Effector memory CD4-positive, alpha-beta T cell (primary cell): Measurements from ENCODE around the gene SHROOM3.

Experiments used
- DNase-seq, 3 donors: peaks; one replicate each; pipeline ENCODE4 v3.0.0-alpha.2; 2020
- H3K27ac ChIP-seq: 2 replicates; pipeline ENCODE4 v1.7.0; 2013; ENCODE audit warnings: mild to moderate bottlenecking, low read length, moderate library complexity; ENCODE audit not compliant: insufficient read depth, poor library complexity, severe bottlenecking
- H3K27me3 ChIP-seq: replicated peaks from 2 replicates; pipeline ENCODE4 v1.7.0; 2013; ENCODE audit warnings: mild to moderate bottlenecking, low read length; ENCODE audit not compliant: insufficient read depth, control insufficient read depth, poor library complexity, severe bottlenecking
- H3K36me3 ChIP-seq: 2 replicates; pipeline ENCODE4 v1.7.0; 2013; ENCODE audit warnings: mild to moderate bottlenecking, low read length, moderate library complexity; ENCODE audit not compliant: control insufficient read depth, insufficient read depth
- H3K4me1 ChIP-seq: 2 replicates; pipeline ENCODE4 v1.7.0; 2013; ENCODE audit warnings: low read length, mild to moderate bottlenecking; ENCODE audit not compliant: control insufficient read depth, insufficient read depth, poor library complexity, severe bottlenecking
- H3K4me3 ChIP-seq: 2 replicates; pipeline ENCODE4 v1.7.0; 2013; ENCODE audit warnings: low read length, low read depth, mild to moderate bottlenecking; ENCODE audit not compliant: insufficient read depth, poor library complexity, severe bottlenecking
- H3K9me3 ChIP-seq: 2 replicates; pipeline ENCODE4 v1.7.0; 2013; ENCODE audit warnings: mild to moderate bottlenecking, low read length, moderate library complexity; ENCODE audit not compliant: control insufficient read depth

The SHROOM3 gene

DNA sequence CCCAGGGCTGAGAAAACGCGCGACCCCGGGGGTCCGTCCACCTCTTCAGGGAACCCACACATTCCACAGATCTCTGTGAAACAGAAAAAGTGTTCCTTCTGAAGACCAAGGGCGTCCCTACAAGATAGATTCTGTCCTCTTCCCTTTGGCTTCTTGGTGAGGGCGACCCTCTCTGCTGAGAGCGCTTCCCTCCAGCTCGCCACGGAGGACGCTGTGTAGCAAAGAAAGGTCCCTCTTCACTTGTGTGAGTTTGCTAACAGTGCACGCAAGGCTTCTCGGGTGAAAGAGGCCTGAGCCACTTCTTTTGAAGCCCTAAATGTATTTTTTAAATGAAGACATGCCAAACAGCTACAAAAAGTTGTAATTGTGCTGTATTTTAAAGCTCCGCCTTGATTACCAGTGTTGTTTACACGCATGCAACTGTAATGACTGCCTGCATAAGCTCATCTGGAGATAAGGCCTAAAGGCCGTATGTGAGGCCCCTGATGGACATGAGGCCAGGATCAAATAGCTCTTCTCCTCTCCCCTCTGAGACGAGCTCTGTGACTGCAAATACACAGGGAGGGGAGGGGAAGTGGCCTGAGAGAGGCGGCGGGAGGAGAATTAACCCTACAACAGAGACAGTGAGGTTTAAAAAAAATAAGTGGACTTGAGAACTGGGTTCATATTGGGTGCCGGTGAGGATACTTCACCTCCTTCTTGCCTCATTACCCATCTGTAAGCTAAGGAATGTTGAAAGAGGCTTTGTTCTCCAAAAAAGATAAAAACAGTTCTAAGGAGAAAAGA is 367.4 kb downstream of the SHROOM3 start:
- Histone ChIP-seq H3K9me3 (no peaks in the 10 kb centered on the region), H3K27ac (no peak overlapping the region), H3K4me1 (no peaks in the 10 kb centered on the region), H3K36me3 (no peaks in the 10 kb centered on the region), H3K27me3 (no peaks in the 10 kb centered on the region), H3K4me3 (no peak overlapping the region)
- no peak for DNase-seq

GRCh38 chr4:76803522-76803921 is 368.5 kb downstream of the SHROOM3 start:
- Histone ChIP-seq H3K9me3 (no peaks in the 10 kb centered on the region), H3K27me3 (no peaks in the 10 kb centered on the region), H3K36me3 (no peaks in the 10 kb centered on the region), H3K27ac (no peak overlapping the region), H3K4me3 (no peak overlapping the region), H3K4me1 (no peaks in the 10 kb centered on the region)
- DNase-seq: no peak

- no peaks in the 10 kb centered on the region for H3K9me3 ChIP-seq
- no peaks in the 10 kb centered on the region for H3K36me3 ChIP-seq
- no peak for DNase-seq
- H3K27me3 ChIP-seq: no peaks in the 10 kb centered on the region
- no peaks in the 10 kb centered on the region for H3K4me1 ChIP-seq
- no peak overlapping the region for H3K4me3 ChIP-seq
- no peak overlapping the region for H3K27ac ChIP-seq
These were observed 369.1 kb downstream of the SHROOM3 start for GRCh38 chr4:76804096-76804495.

DNA sequence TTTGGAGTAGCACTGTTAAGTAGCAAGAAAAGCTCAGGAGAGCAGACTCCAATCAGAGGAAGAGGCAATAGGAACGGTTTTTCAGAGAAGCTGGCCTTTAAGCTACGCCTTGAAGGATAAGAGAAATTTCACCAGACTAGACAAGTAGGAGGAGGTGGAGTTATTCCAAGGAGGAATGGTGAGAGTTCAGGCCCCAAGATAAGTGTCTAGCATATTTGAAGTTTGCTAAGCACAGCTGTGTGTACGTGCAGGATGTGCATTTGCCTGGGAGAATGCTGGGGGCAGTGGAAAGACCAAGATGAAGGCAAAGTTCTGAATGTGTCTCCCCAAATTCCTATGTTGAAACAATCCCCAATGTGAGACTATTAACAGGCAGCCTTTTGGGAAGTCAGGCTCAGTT is 371.3 kb downstream of the SHROOM3 start:
- no peak overlapping the region for H3K27ac ChIP-seq
- no peaks in the 10 kb centered on the region for H3K27me3 ChIP-seq
- H3K36me3 ChIP-seq: no peaks in the 10 kb centered on the region
- H3K9me3 ChIP-seq: no peaks in the 10 kb centered on the region
- no peak overlapping the region for H3K4me3 ChIP-seq
- no peaks in the 10 kb centered on the region for H3K4me1 ChIP-seq
- DNase-seq: no peak

GRCh38 chr4:76806757-76807156 is 371.7 kb downstream of the SHROOM3 start:
- Histone ChIP-seq H3K9me3 (no peaks in the 10 kb centered on the region), H3K27ac (no peak overlapping the region), H3K36me3 (no peaks in the 10 kb centered on the region), H3K27me3 (no peaks in the 10 kb centered on the region), H3K4me1 (no peaks in the 10 kb centered on the region), H3K4me3 (no peak overlapping the region)
- no peak for DNase-seq

DNA sequence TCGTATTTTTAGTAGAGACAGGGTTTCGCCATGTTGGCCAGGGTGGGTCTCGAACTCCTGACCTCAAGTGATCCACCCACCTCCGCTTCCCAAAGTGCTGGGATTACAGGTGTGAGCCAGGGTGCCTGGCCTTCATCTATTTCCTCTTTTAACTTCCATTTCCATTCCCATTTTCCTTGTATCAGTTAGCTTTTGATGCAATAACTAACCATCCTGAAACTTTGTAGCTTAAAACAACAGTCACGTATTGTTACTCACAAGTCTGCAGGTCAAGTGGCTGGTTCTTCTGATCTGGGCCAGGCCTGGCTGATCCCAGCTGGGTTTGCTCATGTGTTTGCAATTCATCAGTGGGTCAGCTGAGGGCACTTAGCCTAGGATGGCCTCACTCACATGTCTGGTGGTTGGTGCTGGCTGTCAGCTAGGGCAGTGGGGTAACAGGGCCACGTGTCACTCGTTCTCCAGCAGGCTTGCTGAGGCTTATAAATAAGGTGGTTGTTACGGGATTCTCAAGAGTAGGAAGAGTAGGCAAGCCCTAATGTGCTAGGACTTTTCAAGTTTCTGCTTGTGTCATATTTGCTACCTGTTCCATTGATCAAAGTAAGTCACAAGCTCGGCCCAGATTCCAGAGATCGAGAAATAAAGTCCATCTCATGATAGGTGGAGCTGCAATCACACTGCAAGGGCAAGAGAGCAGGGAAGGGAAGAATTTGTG is 374.7 kb downstream of the SHROOM3 start:
- H3K9me3 ChIP-seq: no peaks in the 10 kb centered on the region
- no peaks in the 10 kb centered on the region for H3K27me3 ChIP-seq
- no peaks in the 10 kb centered on the region for H3K36me3 ChIP-seq
- H3K4me3 ChIP-seq: no peak overlapping the region
- H3K4me1 ChIP-seq: no peaks in the 10 kb centered on the region
- DNase-seq: no peak
- no peak overlapping the region for H3K27ac ChIP-seq

GRCh38 chr4:76811604-76812412 is 376.8 kb downstream of the SHROOM3 start:
- Histone ChIP-seq H3K4me3 (no peak overlapping the region), H3K4me1 (no peaks in the 10 kb centered on the region), H3K27me3 (no peaks in the 10 kb centered on the region), H3K9me3 (no peaks in the 10 kb centered on the region), H3K36me3 (no peaks in the 10 kb centered on the region), H3K27ac (no peak overlapping the region)
- no peak for DNase-seq

- H3K27me3 ChIP-seq: no peaks in the 10 kb centered on the region
- no peak overlapping the region for H3K4me3 ChIP-seq
These were observed 378.0 kb downstream of the SHROOM3 start for GRCh38 chr4:76813070-76813469.

DNA sequence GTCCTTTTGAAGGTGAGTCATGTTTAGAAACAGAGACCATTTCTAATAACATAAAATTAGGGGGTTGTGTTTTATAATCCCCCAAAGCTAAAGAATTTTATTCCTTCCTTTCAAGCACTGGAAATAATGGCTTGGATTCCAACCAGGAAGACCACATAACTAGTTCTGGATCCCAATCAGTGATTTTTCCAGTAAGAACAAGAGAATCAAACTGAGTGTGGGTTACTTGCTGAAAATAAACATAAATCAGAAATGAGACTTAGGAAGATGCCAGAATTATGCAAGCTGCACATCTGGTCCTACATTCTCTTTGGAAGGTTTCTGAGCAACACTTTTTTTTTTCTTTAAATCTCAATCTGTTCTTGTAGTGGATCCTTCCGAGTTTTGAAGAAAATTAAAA is 386.6 kb downstream of the SHROOM3 start:
- Histone ChIP-seq H3K36me3 (no peaks in the 10 kb centered on the region), H3K4me1 (no peaks in the 10 kb centered on the region), H3K27me3 (no peaks in the 10 kb centered on the region), H3K9me3 (no peaks in the 10 kb centered on the region), H3K27ac (no peak overlapping the region), H3K4me3 (no peak overlapping the region)
- no peak for DNase-seq

More at GRCh38 chr4:76813070-76813469, 378.0 kb downstream of the SHROOM3 start:
- H3K4me1 ChIP-seq: no peaks in the 10 kb centered on the region
- DNase-seq: no peak
- H3K9me3 ChIP-seq: no peaks in the 10 kb centered on the region
- no peaks in the 10 kb centered on the region for H3K36me3 ChIP-seq
- H3K27ac ChIP-seq: no peak overlapping the region

DNA sequence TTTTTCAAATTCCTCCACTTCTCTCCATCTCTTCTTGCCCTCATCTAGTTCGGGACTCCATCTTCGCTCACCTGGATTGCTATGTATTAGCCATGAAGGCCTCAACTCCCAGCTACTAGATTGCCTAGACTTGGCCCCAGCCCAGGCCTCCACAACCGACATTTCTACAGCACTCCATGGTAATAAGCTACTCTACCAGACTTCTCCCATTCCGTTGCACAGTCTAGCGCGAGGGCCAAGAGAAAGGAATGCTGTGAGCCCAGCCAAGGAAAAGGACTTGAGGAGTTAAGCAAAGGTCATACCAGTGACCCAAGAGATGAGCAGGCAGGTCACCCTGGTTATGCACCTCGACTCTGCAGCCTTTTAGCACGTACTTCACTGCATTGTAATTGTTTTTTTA is 387.3 kb downstream of the SHROOM3 start:
- Histone ChIP-seq H3K27ac (no peak overlapping the region), H3K4me3 (no peak overlapping the region), H3K9me3 (no peaks in the 10 kb centered on the region), H3K4me1 (no peaks in the 10 kb centered on the region), H3K36me3 (no peaks in the 10 kb centered on the region), H3K27me3 (no peaks in the 10 kb centered on the region)
- no peak for DNase-seq
